GM19468 (cell line): ENCODE results near the gene GAS5.
"Not testable (repeated sequence)": the region's sequence is repeated elsewhere in the genome, so short reads cannot be mapped to it uniquely, and the experiment has no call there.

Experiments
- ATAC-seq: cut with Tn5 transposase; IDR thresholded peaks from one replicate; pipeline ENCODE4 v1.9.1; 2021; ENCODE audit warnings: mild to moderate bottlenecking, moderate library complexity, moderate number of reproducible peaks; ENCODE audit not compliant: unreplicated experiment; ENCODE audit errors: extremely low read depth

GAS5 gene

GRCh38 chr1:173870252-173871075 is 2.7 kb upstream of the GAS5 start:
- no peak for ATAC-seq

GRCh38 chr1:173869021-173869359 is 1.2 kb upstream of the GAS5 start:
- ATAC-seq, result no peak

GRCh38 chr1:173868266-173869020 is 654 bp upstream of the GAS5 start, which contains the start of gene ZBTB37:
Gene ZBTB37, plus strand, starts transcription at chr1:173868380. Its CDS starts 1,846 bp downstream, at chr1:173870226.
- ATAC-seq, result peak; percentile 37

- no peak for ATAC-seq
Measured at GRCh38 chr1:173867141-173867752, 542 bp downstream of the GAS5 start.

- ATAC-seq, result no peak
Measured at GRCh38 chr1:173866413-173867115, 1.2 kb downstream of the GAS5 start.

- no peak for ATAC-seq
Measured at GRCh38 chr1:173865468-173866164, 2.2 kb downstream of the GAS5 start.

- no peak for ATAC-seq
Measured at GRCh38 chr1:173864179-173864867, 3.5 kb downstream of the GAS5 start.

GRCh38 chr1:173863224-173864161 is 4.3 kb downstream of the GAS5 start:
- no peak for ATAC-seq

GRCh38 chr1:173862769-173863223 is 5.0 kb downstream of the GAS5 start:
- ATAC-seq, result no peak

GRCh38 chr1:173862146-173862768 is 5.5 kb downstream of the GAS5 start:
- ATAC-seq, result not testable (repeated sequence)

GRCh38 chr1:173861731-173862145 is 6.1 kb downstream of the GAS5 start:
- no peak for ATAC-seq

GRCh38 chr1:173860065-173860464 is 7.7 kb downstream of the GAS5 start:
- no peak for ATAC-seq

- ATAC-seq, result not testable (repeated sequence)
Measured at GRCh38 chr1:173859547-173859946, 8.2 kb downstream of the GAS5 start.

GRCh38 chr1:173857363-173857917 is 10.3 kb downstream of the GAS5 start:
- ATAC-seq, result no peak

- ATAC-seq, result no peak
Measured at GRCh38 chr1:173856903-173857302, 10.9 kb downstream of the GAS5 start.

- no peak for ATAC-seq
Measured at GRCh38 chr1:173856014-173856413, 11.8 kb downstream of the GAS5 start.

GRCh38 chr1:173853074-173853473 is 14.7 kb downstream of the GAS5 start:
- no peak for ATAC-seq
